Ramos (cell line): ENCODE measurements around the gene KCNMA1.

Experiments
- in situ Hi-C: fragments of 300-500 bp; cut with MboI; formaldehyde crosslinking; loops from one replicate; pipeline ENCODE4 v1.14.3; 2022; ENCODE audit warnings: low sequenced_read_pairs; ENCODE audit not compliant: unreplicated experiment

KCNMA1 gene

GRCh38 chr10:77223526-77224460, 413.8 kb downstream of the KCNMA1 start:
- in situ Hi-C loops = no loop called here

DNA sequence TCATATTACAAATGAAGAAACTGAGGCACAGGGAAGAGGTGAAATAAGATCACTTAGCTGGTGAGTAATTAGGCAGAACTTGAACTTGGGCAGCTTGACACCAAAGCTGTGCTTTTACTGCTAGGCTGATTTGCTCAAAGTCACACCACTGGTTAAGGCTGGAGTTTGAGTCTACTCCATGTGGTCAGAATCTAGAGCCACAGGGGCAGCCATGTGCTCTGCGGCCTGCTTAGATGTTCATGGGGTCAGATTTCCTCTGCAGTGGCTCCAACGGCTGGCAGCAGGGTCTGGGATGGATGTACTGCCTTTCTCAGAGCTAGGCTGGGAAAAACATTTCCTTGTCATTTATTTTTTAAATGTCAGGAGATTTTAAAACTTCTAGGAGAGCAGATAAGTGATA, 417.5 kb downstream of the KCNMA1 start:
- in situ Hi-C loops = no loop called here

GRCh38 chr10:77219046-77219445, 418.6 kb downstream of the KCNMA1 start:
- in situ Hi-C loops = no loop called here

DNA sequence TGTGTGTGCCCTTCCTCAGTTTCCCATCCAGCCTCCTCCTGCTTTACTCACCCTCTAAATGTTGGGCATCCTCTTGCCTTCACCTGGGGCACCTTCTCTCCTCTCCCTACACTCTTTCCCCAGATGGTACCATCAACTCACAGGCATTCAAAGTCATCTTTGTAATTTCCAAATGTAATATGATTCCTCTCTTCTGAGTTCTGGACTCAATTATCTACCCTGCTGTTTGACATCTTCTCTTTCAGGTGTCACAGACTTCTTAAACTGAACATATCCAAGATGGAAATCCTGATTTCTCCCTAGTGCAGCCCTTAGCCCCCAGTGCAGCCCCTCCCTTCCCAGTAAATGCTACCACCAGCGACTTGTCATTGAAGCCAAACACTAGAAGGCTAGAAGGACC, 422.8 kb downstream of the KCNMA1 start:
- in situ Hi-C loops = no loop called here

DNA sequence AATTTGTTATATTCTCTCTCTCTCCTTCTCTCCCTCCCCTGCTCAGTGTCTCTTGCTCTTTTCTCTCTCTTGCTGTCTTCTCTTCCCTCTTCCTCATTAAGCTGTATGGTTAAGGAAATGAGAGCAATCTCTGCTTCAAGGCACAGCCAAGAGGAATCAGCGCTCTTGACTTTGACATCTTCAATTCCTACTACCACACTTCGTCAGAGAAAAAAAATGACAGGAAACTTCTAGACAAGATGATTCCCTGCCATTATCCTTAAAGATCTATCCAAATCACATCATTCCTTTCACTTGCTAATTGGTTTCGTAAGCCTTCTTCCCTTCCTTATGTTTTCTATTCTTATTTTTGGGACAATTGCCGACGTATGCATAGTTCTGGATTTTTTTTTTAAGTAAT, 425.0 kb downstream of the KCNMA1 start:
- in situ Hi-C loops = no loop called here

DNA sequence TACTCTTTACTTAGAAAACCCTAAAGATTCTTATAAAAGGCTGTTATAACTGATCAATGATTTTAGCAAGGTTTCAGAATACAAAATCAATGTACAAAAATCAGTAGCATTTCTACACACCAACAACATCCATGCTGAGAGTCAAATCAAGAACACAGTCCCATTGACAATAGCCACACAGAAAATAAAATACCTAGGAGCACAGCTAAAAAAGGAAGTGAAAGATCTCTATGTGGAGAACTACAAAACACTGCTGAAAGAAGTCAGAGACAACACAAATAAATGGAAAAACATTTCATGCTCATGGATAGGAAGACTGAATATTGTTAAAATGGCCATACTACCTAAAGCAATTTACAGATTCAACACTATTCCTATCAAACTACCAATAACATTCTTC, 427.0 kb downstream of the KCNMA1 start:
- in situ Hi-C loops = no loop called here

DNA sequence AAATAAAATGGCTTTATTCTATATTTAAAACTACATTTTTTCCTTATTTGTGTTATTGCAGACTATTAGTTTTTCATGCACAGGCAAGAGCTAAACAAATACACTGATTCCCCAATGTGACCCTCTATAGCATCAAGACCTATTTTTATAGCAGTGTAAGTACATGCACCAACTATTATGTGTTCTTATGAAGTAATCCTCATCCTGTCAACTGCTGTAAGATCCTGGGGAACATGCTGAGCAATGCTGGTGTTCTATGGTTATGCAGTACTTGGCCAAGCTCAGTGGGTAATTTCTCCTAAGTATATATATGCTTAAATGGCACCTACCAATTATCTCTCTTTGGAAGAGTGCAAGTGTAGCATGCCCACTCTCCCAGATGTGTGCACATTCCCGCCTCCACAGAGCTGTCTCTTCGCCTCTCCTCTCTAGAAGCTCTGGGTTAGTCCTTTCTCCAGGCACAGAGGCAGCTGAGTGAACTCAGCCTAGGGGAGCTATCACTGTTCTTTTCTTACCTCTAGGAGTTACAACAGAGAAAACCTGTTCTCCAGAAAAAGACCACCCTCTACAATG, 428.8 kb downstream of the KCNMA1 start:
- in situ Hi-C loops = no loop called here

- in situ Hi-C loops = no loop called here
Measured at GRCh38 chr10:77207828-77208185, 429.8 kb downstream of the KCNMA1 start.

GRCh38 chr10:77207182-77207827, 430.3 kb downstream of the KCNMA1 start:
- in situ Hi-C loops = no loop called here

DNA sequence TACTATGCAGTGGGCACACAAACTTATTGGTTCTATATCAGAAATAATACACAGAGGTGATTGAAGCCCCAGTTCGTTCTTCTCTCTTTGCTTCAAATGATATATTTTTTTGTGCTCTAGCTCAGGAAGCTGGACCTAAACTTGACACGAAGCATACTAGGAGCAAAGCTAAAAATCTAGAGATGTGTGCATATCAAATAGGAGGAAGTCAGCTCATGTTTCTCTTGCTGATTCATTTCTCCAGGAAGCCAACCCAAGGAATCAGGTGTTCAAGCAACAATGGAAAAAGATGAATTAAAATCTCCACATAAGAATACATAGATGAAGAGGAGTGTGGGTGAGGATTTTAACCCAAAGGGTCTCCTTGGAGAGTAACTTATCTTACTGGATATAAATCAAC, 432.5 kb downstream of the KCNMA1 start:
- in situ Hi-C loops = no loop called here

- in situ Hi-C loops = no loop called here
Measured at GRCh38 chr10:77204171-77204570, 433.4 kb downstream of the KCNMA1 start.

DNA sequence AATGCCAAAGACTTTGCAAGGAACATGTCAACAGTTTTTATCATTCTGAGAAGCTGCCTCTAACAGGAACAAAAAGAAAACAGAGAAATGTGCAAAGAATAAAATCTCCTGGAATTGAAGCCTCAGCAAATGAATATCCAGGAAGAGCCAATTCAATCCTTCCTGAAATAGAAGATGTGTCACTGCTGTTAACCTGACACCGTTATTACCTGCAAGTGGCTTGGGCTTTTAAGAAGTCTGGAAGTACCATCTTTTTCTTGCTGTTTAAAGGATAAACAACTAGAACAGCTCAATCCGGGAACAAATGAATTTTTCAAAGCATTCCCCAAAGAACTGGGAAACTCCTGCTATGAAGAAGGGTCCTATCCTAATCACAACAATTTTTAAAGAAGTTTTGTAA, 434.8 kb downstream of the KCNMA1 start:
- in situ Hi-C loops = no loop called here

DNA sequence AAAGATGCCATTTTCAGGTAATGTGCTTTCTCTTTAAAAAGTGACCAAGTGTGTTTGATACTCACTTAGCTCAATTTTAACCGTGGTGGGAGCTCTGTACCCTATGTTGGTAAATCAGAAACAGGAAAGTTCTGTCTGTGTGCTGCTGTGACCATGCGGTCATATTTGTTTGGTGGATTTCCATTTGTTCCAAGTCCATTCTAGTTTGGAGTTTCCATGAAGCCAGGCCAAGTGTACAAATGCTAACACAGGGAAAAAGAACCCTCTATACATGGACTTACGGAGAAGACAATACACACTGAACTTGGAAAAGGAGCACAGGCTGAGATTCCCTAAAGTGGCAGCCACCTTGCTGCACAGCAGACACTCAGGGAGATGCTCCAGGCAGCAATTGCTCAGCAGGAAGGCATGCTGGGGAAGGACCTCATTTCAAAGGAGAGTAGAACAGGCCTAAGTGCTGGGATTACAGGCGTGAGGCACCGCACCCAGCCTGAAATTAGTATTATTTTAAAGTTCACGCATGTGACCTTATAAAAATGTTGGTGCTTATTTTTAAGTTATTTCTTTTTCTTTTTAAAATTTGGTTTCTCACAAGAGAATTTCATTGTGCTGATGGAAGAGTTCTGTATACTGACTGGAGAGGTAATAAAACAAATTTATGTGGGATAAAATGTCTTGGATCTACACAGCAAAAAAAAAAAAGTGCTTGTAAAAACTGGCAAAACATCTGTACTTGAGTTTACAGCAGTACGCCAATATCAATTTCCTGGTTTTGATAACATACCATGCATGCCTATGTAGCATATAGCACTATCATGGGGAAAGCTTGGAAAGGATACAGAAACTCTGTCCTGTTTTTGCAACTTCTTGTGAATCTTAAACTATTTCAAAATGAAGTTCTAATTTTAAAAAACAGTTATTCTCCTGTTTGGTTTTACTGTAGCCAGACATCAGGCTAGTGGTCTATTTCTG, 436.2 kb downstream of the KCNMA1 start:
- in situ Hi-C loops = no loop called here

DNA sequence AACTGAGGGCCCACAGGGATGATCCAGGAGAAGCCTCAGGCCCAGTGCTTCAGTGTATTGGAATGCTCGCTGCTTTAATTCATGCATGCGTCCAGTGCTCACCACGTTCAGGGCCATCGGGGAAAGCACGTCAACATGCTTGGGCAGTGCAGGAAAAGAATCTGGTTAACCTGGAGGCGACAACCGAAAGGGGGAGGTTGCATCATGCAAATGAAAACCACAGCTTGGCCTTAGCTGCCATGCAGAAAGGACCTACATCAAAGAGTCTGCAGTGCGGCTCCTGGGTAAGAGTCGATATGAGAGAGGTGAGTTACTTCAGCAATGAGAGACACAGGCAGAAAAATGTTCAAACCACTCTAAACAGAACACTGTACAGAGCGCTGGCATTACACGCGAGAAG, 440.1 kb downstream of the KCNMA1 start:
- in situ Hi-C loops = no loop called here

- in situ Hi-C loops = no loop called here
Measured at GRCh38 chr10:77196614-77197013, 441.0 kb downstream of the KCNMA1 start.

- in situ Hi-C loops = no loop called here
Measured at GRCh38 chr10:77195101-77195500, 442.5 kb downstream of the KCNMA1 start.

DNA sequence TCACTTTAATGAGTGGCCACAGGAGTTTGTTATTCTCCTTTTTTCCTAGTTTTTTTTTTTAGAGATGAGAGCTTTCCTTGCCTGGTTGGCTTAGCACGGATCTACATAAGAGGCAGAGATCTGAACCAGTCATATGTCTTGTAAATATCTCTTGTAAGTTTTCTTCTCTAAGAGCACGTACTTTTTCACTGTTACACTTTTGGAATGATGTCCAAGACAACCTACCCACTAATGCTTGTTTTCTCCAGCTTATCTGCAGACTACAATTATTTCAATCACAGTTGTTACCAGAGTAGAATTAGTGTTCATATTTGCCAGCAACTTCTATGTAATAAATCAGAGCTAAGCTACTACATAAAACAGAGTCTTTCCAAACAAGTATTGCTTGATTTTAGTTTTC, 444.6 kb downstream of the KCNMA1 start:
- in situ Hi-C loops = no loop called here

- in situ Hi-C loops = no loop called here
Measured at GRCh38 chr10:77192402-77192801, 445.2 kb downstream of the KCNMA1 start.

DNA sequence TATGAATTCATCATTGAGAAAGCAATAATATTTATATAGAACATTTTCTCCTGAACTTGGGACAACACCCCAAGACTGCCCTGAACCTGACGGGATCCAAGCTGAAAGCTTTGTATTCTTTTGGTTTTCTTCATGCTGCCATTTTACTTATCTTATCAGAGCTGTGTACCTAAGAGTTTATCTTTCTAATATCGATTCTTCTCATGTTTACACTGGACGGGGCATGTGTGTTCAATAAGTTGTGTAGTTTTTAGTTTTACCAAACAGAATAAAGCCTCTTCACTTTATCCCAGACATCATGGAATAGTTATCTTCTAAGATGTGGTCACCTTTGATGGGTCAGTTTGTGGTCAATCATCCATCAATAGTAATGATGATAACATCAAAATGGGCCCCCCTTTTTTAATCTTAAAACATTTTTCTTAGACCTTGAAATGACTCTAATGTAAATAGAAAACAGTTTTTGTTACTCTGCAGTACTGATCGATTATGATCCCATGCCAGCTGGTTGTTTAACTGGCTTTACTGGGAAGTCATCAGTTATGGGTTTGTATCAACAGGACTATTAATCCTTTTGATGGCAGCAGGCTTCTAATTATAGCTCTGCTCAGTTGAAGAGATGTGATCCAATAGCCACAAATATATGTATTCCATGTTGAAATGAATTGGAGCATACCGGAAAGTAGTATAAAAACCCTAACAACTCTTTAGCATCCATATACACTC, 446.1 kb downstream of the KCNMA1 start:
- in situ Hi-C loops = no loop called here

GRCh38 chr10:77190291-77190690, 447.3 kb downstream of the KCNMA1 start:
- in situ Hi-C loops = no loop called here
